DMS53 treated with DMSO at 0.1 percent for 48 hours (cell line): ENCODE measurements around the gene ACCSL.
A peak's percentile ranks its signal among the peaks of the same experiment; 100 is the strongest.

Experiments
- DNase-seq: peaks from one replicate; lab custom pipeline; 2025; ENCODE audit not compliant: unreplicated experiment; lab: John Stamatoyannopoulos, UW

Gene ACCSL

GRCh38 chr11:44018127-44018521, 29.7 kb upstream of the ACCSL start:
- no peak for DNase-seq

- DNase-seq: no peak
These were observed 29.0 kb upstream of the ACCSL start for GRCh38 chr11:44018829-44019228.

DNA sequence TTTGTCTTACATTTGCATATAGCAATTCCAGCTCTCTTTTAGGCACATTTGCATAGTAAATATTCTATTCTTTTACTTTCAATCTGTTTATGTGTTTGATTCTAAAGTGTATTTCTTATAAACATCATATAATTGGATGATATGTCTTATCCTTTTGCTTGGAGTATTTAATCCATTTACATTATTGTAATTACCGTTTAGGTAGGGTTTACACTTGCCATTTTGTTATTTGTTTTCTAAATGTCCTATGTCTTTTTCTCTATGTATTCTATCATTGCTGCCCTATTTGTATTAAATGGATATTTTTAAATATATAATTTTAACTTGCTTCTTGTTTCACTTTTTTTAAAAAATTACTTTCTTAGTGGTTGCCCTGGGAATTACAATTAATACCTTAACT, 22.8 kb upstream of the ACCSL start:
- DNase-seq: no peak

DNA sequence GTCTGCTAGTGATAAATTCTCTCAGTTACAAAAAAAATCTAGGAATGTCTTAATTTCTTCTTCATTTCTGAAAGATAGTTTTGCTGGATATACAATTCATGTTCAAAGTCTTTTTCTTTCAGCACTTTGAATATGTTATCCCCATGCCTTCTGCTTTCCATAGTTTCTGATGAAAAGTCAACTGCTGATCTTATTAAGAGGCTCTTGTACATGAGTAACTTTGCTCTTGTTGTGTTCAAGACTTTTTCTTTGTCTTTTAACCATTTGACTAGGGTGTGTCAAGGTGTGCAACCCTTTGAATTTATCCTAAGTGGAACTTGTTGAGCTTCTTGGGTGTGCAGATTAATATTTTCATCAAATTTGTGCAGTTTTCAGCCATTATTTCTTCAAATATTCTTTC, 22.1 kb upstream of the ACCSL start:
- DNase-seq: no peak

DNA sequence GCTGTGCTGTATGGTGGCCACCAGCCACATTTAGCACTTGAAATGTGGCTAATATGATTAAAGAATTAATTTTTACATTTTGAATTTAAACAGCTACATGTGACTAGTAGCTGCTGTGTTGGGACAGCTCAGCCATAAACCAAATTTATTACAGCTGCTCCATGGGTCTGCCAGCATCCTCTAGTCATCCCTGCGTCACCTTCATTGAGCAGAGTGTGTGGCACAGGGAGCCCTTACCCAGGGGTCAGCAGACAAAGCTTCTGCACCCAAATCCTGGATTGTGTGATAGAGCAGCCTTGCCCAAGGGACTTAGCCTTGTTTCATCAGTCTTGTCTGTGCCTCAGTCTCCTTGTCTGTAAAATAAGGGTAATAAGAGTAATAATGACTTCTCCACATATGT, 19.4 kb upstream of the ACCSL start:
- DNase-seq: no peak

DNA sequence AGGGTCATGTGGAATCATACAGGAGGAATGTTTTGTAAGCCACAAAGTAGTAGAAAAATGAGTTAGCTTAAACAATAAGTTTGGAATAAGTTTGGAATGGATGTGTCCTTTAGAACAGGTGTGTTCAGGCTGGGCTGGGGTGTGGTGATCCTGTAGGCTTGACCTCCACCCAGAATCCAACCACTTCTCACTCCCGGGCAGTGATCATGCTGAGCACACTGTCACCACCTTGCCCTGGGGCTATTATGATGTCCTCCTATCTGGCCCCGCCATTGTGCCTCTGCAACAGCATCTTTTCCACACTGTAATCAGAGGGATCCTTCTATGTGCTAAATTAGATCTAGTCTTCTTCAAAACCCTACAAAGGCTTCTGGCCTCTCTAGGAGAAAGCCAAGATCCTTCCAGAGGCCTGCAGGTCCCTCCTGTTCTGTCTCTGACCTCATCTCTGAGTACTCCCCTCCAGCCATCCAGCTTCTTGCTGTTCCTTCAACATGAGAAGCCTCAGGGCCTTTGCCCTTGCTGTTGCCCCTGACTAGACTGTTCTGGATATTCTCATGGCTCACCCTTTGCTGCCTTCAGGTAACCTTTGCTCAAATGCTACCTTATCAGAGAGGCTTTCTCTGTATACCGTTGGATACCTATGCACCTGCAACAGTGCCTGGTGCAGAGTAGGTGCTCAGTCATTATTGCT, 18.8 kb upstream of the ACCSL start:
- DNase-seq: no peak

- DNase-seq: no peak
These were observed 18.3 kb upstream of the ACCSL start for GRCh38 chr11:44029507-44029845.

DNA sequence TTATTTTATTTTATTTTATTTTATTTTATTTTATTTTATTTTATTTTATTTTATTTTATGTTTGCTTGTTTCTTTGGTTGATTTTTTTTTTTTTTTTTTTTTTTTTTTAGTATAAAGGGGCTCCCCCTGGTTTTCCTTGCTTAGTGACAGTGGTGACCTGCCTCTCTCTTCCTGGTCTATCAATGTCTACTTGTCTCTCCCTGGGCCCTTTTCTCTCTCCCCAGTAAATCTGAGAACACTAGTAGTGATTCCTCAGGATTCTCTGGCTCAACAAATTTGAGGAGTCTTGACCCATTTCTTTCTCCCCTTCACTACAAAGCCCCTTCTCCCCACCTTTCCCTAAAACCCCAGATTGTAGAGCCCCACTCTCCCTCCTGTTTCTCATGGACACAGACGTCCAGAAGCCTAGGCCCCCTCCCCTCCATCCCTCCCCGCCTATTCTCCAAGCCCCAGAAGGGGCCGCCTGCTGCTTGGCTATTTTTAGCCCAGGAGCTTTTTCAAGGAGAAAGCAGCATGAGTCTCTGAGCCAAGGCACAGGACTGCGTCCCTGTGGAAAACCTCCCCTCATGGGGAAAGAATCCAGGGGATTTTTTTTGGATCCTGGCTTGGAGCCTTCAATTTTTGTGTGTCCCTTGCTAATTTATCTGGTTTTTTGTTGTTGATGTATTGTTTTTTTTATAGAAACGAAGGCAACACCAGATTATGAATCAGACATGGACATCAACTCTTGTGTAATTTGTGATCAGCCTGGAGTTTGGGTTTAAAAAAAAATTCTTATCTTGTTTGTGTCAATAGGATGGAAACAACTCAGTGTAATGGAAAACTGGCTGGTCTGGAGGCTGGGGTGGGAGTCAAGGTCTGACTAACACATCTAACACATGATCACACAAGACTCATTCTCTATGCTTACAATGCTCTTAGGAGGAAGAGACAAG, 17.5 kb upstream of the ACCSL start:
- DNase-seq: no peak

DNA sequence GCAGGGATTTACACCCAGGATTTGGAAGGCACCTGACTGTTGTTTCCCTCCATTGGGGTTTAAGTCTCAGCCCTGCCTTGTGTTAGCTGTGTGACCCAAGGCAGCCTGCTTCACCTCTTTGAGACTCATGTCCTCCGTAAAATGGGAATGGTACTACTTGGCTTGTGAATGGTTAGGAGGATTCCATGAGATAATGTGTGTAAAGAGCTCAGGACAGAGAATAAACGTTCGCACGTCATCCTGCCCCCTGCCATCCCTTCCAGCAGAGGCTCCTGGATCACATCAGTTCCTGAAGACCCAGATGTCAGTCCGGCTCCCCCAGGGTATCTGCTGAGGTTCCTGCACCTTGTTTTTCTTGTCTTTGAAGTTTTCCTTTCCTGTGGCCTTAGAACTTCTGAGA, 16.8 kb upstream of the ACCSL start:
- no peak for DNase-seq

- no peak for DNase-seq
These were observed 16.2 kb upstream of the ACCSL start for GRCh38 chr11:44031549-44031948.

DNA sequence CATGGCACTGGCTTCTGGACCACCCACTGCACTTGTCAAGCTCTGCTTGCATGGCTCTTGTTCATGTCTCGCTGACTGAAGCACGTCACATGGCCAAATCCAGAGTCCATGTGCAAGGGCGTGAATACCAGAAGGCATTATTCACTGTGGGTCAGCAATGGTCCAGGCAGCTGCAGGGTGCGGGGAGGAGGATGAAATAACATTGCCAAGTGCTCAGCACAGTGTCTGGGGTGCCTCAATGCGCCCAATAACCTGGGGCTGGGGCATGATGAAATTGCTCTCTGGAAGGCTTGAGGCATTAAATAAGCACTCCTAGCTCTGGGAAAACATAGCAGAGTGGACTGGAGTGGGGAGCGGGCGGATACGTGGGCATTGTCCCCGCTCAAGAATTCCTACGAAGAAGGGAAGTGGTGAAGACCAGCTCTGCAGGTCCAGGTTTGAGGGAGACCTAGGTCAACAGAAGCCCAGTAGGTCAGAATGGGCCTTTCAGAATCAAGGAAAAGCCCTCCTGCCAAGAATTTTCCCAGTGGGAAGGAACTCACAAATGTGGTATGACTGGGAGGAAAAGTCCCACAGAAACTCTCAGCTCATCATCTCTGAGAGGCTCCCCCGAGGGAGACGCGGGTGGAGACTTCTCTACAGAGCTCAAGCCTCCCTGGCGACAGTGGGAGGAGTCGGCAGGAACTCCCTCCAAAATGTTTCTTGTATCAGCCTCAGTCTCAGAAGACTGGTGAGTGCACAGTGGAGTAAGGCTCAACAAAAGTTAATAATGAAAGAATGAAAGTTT, 15.3 kb upstream of the ACCSL start:
- no peak for DNase-seq

DNA sequence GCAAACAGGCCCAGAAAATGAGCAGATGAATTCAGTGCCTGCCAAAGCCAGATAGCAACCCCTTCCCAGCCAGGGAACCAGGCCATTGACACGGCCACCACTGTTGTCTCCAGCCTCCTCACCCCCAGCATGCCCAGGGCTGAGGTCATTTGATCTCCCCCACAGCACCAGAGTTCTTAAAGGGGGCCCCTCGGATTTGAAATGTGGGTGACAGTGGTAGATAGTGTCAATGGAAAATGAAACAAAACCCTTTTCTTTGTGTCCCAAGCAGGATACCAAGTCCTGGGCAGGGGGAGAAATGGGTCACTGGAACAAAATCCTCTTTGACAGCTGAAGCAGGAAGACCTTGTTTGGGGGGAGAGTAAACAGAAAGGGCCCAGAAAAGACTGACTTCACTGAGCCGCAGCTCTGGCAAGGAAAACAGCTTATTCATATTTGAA, 14.3 kb upstream of the ACCSL start:
- no peak for DNase-seq

- no peak for DNase-seq
These were observed 13.9 kb upstream of the ACCSL start for GRCh38 chr11:44033856-44034255.

DNA sequence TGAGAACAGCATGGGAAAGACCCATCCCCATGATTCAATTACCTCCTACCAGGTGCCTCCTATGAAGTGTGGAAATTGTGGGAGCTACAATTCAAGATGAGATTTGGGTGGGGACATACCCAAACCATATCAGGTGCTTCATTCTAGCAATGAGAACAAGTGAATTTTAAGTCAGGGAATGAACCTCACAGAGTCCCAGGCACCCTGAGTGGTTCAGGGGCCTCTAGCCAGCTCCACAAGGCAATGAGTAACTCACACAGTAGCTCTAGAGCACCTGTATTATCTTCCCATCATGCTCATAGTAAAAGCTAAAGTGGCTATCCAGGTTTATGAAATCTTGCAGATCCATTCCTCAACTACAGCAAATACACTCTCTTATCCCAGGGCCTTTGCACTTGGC, 13.1 kb upstream of the ACCSL start:
- DNase-seq: no peak

GRCh38 chr11:44036811-44037657, 10.7 kb upstream of the ACCSL start:
- peak; percentile 79 for DNase-seq

- DNase-seq: no peak
These were observed 10.2 kb upstream of the ACCSL start for GRCh38 chr11:44037658-44037998.

DNA sequence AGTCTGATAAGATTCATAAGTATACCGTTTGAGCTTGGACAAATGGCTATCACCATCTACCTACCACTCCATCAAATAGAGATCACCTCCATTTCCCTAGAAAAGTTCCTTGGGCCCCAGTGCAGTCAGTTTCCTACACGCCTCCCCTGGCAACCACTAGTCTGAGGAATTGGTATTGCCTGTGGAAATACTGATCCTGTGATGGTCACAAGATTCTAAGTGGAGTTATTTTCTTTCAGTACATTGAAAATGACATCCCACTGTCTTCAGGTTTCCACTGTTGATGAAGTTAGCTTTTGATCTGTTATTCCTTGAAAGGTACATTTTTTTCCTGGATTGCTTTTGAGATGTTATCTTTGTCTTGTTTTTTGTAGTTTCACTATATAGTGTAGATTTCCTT, 4.6 kb upstream of the ACCSL start:
- no peak for DNase-seq

DNA sequence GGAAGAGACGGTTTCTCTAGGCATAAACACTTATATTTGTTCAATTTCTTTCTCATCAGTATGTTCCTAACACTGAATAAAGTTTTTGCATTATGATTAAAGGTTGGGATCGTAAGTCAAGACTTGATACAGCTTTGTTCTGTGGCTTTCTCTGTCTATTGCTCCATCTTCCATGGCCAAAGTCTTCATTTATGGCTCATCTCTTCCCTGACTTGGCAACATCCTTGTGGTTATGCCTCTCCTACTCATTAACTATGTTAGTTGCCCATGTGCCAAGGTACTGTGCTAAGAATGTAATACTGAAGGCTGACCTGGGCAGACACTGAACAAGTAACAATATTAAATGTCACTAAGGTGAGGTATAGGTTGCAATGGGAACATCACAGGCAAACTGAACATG, 1.6 kb upstream of the ACCSL start:
- no peak for DNase-seq

- no peak for DNase-seq
These were observed 483 bp upstream of the ACCSL start for GRCh38 chr11:44047298-44047697.

- DNase-seq: no peak
These were observed 2.1 kb downstream of the ACCSL start for GRCh38 chr11:44049832-44050231.

DNA sequence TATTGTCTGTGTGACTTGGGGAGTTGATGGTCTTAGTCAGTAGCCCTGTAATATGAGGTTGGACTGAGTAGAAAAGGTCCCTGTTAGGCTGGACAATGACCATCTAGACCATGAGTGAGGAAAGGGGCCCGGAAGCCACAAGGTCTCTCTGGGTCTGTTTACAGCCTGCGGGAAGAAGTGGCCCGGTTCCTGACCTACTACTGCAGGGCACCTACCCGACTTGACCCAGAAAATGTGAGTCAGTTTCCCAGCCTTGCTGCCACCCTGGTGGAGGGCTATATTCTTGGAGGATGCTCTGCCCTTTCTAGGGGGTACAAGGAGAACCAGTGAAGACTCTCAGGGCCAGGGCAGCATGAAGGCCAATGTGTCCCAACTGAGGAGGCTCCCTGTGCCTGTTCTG, 3.4 kb downstream of the ACCSL start:
- DNase-seq: no peak
